Lower leg skin (tissue), 3 donors: Measurements from ENCODE around the gene CILP.

Source experiments
- POLR2A ChIP-seq, 2 donors: fragments of 450-650 bp; IDR thresholded peaks; one replicate each; pipeline ENCODE4 v1.6.1; 2016 to 2017; ENCODE audit warnings: antibody characterized with exemption in 2 of 2, mild to moderate bottlenecking in 1 of 2, moderate library complexity in 1 of 2
- TF ChIP-seq, protein P1 (sequence below), 3 donors: fragments of 450-650 bp; IDR thresholded peaks; one replicate each; pipeline ENCODE4 v1.5.1; 2016; ENCODE audit warnings: antibody characterized with exemption in 3 of 3, mild to moderate bottlenecking in 3 of 3, moderate library complexity in 2 of 3

DNA sequence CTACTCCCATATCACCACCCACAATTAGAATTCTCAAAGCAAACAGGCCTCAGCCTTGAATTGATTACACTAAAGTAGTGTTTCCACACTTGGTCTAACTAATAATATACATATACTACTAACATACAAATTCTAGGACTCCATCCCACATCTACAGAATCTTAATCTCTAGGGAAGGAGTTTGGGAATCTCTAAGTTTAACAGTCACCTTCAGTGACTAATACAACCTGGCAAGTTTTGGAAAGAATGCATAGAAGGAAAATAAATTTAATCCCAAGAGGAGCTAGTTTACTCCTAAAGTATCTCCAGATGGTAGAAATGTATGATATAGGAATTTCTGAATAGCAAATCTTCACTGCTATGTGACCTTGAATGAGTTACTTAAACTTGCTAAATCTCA is 35.2 kb downstream of the CILP start:
- TF ChIP-seq, protein P1, sequence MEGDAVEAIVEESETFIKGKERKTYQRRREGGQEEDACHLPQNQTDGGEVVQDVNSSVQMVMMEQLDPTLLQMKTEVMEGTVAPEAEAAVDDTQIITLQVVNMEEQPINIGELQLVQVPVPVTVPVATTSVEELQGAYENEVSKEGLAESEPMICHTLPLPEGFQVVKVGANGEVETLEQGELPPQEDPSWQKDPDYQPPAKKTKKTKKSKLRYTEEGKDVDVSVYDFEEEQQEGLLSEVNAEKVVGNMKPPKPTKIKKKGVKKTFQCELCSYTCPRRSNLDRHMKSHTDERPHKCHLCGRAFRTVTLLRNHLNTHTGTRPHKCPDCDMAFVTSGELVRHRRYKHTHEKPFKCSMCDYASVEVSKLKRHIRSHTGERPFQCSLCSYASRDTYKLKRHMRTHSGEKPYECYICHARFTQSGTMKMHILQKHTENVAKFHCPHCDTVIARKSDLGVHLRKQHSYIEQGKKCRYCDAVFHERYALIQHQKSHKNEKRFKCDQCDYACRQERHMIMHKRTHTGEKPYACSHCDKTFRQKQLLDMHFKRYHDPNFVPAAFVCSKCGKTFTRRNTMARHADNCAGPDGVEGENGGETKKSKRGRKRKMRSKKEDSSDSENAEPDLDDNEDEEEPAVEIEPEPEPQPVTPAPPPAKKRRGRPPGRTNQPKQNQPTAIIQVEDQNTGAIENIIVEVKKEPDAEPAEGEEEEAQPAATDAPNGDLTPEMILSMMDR (IDR thresholded peaks at IDR 0.05), result no peak
- TF ChIP-seq POLR2A (IDR thresholded peaks at IDR 0.05), result no peak
